Mammary epithelial cell (primary cell): ENCODE results near the gene SRP14.

Experiments
- EZH2 ChIP-seq: IDR thresholded peaks from 2 replicates; pipeline ENCODE4 v1.6.1; 2012; ENCODE audit warnings: low read length, inconsistent platforms, borderline replicate concordance
- TF ChIP-seq, protein P1 (sequence below), 2 donors: IDR thresholded peaks in 1 of 2; conservative IDR thresholded peaks in 1 of 2; 2 replicates each; pipeline ENCODE4 v1.5.1; 2011 to 2012; ENCODE audit warnings: inconsistent platforms in 2 of 2, low read length in 2 of 2, mild to moderate bottlenecking in 2 of 2, control low read depth in 1 of 2, low read depth in 1 of 2; ENCODE audit not compliant: insufficient read depth in 1 of 2; ENCODE audit errors: extremely low read depth in 1 of 2

DNA sequence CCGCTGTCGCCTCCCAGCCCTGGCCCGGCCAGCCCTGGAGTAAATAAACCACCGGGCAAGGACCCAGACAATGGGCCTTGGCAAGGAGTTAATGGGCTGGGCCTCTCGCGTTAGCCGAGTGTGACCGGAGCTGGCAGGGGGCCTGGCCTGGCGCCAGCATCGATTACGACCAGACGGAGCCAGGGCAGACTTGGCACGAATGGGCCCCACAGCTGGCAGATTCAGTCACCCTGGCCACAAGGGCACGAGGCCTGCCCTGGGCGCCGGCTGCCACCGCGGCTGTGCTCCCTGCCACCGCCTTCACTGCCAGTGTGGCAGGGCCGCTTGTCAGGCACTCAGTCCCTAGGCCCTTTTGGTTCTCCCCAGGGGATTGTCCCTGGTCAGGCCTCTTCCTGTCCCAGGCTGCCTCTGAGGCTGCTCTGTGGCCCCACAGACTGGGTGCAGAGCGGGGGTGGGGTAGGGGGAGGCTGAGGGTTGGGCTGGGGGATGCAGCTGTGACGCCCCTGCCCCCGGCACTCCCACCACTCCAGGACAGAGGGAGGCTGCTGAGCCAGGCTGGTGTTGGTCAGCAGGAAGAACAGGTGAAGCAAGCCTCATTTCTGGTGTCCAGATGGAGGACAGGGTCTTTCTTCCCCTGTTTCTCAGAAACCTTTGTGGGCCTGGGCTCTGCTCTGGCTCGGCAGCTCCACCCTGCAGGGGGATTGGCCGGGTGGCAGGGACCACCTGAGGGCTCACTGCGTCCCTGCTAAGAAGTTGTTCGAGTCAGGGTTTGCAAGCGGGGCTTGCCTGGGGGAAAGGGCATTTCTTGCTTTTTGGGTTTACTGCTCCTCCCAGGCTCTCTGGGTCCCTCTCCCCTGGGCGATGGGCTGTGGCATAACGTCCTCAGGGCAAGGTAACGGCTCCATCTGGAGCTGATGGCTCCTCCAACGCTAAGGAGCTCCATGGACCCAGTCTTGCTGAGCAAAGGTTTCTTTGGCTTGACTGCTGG, 30.5 kb upstream of the SRP14 start:
- TF ChIP-seq, protein P1, sequence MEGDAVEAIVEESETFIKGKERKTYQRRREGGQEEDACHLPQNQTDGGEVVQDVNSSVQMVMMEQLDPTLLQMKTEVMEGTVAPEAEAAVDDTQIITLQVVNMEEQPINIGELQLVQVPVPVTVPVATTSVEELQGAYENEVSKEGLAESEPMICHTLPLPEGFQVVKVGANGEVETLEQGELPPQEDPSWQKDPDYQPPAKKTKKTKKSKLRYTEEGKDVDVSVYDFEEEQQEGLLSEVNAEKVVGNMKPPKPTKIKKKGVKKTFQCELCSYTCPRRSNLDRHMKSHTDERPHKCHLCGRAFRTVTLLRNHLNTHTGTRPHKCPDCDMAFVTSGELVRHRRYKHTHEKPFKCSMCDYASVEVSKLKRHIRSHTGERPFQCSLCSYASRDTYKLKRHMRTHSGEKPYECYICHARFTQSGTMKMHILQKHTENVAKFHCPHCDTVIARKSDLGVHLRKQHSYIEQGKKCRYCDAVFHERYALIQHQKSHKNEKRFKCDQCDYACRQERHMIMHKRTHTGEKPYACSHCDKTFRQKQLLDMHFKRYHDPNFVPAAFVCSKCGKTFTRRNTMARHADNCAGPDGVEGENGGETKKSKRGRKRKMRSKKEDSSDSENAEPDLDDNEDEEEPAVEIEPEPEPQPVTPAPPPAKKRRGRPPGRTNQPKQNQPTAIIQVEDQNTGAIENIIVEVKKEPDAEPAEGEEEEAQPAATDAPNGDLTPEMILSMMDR (conservative IDR thresholded peaks at IDR 0.05 in 1 of 2, IDR thresholded peaks at IDR 0.05 in 1 of 2; ENCODE audit: extremely low read depth in 1 of 2, insufficient read depth in 1 of 2, low read depth in 1 of 2, low read length in 2 of 2): no peak
- TF ChIP-seq EZH2: no peak
